CD4-positive, alpha-beta T cell treated with Interleukin-12 subunit alpha and Interleukin-12 subunit beta, for 1 hour (primary cell): Measurements from ENCODE around the gene POU2AF1.

Experiments used
- DNase-seq: peaks from one replicate; pipeline ENCODE4 v3.0.0-alpha.2; 2020

The POU2AF1 gene

GRCh38 chr11:111359223-111360149, 19.6 kb downstream of the POU2AF1 start:
- DNase-seq: no peak

GRCh38 chr11:111358038-111359001, 20.8 kb downstream of the POU2AF1 start:
- no peak for DNase-seq

- DNase-seq: no peak
Observed at GRCh38 chr11:111357150-111358037, 21.7 kb downstream of the POU2AF1 start.

- no peak for DNase-seq
Observed at GRCh38 chr11:111356660-111357048, 22.4 kb downstream of the POU2AF1 start.

GRCh38 chr11:111355956-111356659, 23.0 kb downstream of the POU2AF1 start:
- DNase-seq: no peak

- no peak for DNase-seq
Observed at GRCh38 chr11:111355101-111355500, 24.0 kb downstream of the POU2AF1 start.

GRCh38 chr11:111354601-111354891, 24.5 kb downstream of the POU2AF1 start:
- DNase-seq: no peak

GRCh38 chr11:111353776-111354600, 25.1 kb downstream of the POU2AF1 start:
- DNase-seq: no peak

- no peak for DNase-seq
Observed at GRCh38 chr11:111352935-111353710, 26.0 kb downstream of the POU2AF1 start.

GRCh38 chr11:111352231-111352746, 26.8 kb downstream of the POU2AF1 start:
- DNase-seq: no peak

- DNase-seq: no peak
Observed at GRCh38 chr11:111351374-111352055, 27.6 kb downstream of the POU2AF1 start.

- DNase-seq: no peak
Observed at GRCh38 chr11:111350811-111351210, 28.3 kb downstream of the POU2AF1 start.

- DNase-seq: no peak
Observed at GRCh38 chr11:111349191-111349695, 29.8 kb downstream of the POU2AF1 start.

- DNase-seq: no peak
Observed at GRCh38 chr11:111348147-111348546, 30.9 kb downstream of the POU2AF1 start.

GRCh38 chr11:111347723-111348115, 31.4 kb downstream of the POU2AF1 start:
- no peak for DNase-seq

GRCh38 chr11:111347002-111347722, 31.9 kb downstream of the POU2AF1 start:
- no peak for DNase-seq

GRCh38 chr11:111344032-111344431, 35.0 kb downstream of the POU2AF1 start:
- no peak for DNase-seq

GRCh38 chr11:111342329-111342728, 36.7 kb downstream of the POU2AF1 start:
- DNase-seq: no peak
